Occipital lobe (tissue), 3 donors: Measurements from ENCODE around the gene ANKRD30B. TPM values are rescaled to one million over a fixed set of nuclear protein-coding genes. Genes with fewer than 3 reads are reported as not detected.
"Not testable (repeated sequence)": the region's sequence is repeated elsewhere in the genome, so short reads cannot be mapped to it uniquely, and the experiment has no call there.

Source experiments
- DNase-seq: peaks from one replicate; lab custom pipeline; 2025; lab: John Stamatoyannopoulos, UW
- small RNA-seq: library from RNA; depleted of rRNA; stranded (forward); fragments of <200 nt; gene quantifications from one replicate; pipeline ENCODE3, GENCODE V24; 2014
- total RNA-seq: library from RNA; depleted of rRNA; stranded (reverse); fragments of >200 nt; gene quantifications from one replicate; pipeline ENCODE4 v1.2.3, GENCODE V29; 2014

Gene ANKRD30B
- total RNA-seq, 1 donor from 2014 or later = 0.16 TPM

GRCh38 chr18:14856256-14856655 is 108.3 kb downstream of the ANKRD30B start:
- not testable (repeated sequence) for DNase-seq

DNA sequence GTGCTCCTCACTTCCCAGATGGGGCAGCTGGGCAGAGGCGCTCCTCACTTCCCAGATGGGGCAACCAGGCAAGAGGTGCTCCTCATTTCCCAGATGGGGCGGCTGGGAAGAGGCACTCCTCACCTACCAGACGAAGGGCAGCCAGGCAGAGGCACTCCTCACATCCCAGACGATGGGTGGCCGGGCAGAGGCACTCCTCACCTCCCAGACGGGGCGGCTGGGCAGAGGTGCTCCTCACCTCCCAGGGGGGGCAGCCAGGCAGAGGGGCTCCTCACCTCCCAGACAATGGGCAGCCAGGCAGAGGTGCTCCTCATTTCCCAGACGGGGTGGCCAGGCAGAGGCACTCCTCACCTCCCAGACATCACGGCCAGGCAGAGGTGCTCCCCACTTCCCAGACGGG is 110.5 kb downstream of the ANKRD30B start:
- DNase-seq = not testable (repeated sequence)

GRCh38 chr18:14859995-14860394 is 112.0 kb downstream of the ANKRD30B start:
- not testable (repeated sequence) for DNase-seq

DNA sequence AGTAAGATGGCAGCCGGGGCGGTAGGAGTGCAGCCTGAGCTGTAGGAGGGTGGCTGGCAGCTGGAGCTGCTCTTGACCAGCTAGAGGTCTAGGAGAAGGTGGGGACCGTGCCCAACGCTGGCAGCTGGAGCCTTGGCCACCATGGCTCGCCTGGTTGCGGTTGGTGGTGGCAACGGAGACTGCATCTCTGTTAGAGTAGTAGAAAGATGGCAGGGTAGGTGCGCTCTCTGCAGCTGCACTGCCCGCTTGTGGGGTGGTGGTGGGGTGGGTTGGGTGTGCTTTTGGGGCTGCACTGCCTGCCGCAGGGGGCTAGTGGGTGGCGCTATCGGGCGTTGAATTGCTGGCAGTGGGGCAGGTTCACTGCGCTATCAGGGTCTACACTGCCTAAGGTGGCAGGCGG is 118.5 kb downstream of the ANKRD30B start:
- DNase-seq = not testable (repeated sequence)

DNA sequence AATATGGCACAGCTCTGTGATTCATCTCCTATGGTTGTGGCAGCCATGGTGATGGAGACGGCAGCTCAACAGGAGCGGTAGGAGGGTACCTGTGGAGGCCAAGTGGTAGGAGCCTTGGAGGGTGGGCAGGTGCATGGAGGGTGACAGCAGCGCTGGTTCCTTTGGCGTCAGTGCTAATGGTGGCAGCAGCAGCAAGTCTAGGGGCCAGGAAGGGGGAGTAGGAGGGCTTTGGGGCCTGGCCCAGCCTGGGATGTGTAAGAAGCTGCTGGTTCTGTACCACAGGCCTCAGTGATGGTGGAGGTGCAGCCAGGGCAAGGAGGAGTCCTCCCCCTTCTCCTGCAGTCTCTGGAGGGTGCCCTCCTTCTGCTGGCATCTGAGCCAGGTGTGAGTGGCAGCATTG is 120.0 kb downstream of the ANKRD30B start:
- not testable (repeated sequence) for DNase-seq

DNA sequence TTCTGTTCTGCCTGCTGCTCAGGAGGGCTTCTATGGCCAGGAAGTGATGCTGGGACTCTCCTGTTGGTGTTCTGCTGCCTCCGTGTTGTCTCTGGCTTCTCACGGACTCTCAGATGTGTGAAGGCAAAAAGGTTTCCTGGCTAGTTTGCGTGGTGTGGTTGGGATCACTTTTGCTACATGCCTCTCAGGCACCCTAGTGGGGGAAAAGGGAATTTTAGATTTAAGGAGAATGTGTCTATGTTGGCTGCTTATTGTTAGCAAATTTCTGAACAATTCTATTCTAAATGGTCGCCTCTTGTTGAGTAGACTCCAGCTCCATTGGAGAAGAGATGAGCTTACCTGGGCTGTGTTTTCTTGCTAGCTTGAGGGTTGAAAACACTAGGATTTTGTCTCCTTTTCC is 120.9 kb downstream of the ANKRD30B start:
- not testable (repeated sequence) for DNase-seq

- not testable (repeated sequence) for DNase-seq
Measured at GRCh38 chr18:14878826-14879225, 130.9 kb downstream of the ANKRD30B start.

- no peak for DNase-seq
Measured at GRCh38 chr18:14900435-14900834, 152.5 kb downstream of the ANKRD30B start.

Small RNAs within 50 kb of the gene (small RNA-seq; reads per million reads assigned to genes)
- gene MIR3156-2 (not detected), gene RNU6-1210P (not detected)

Other genes with a start within 250 kb of the ANKRD30B start
- not detected for gene POTEC, start 204.6 kb upstream of the ANKRD30B start, total RNA-seq